ENCODE measurements around the gene ZFAND2A. TPM values are rescaled to one million over a fixed set of nuclear protein-coding genes. Genes with fewer than 3 reads are reported as not detected.
"Not testable (repeated sequence)": the region's sequence is repeated elsewhere in the genome, so short reads cannot be mapped to it uniquely, and the experiment has no call there.

ZFAND2A gene
- total RNA-seq, 2 experiments from 2014 or later, result 24.1 to 27.5 TPM

- no peak overlapping the region for H3K4me3 Mint-ChIP-seq
- ChIA-PET CTCF (interaction anchor here (0.8 to 1.7 kb wide), 4 partner anchors 33 to 151 kb away, joined by 3 to 7 read pairs (median 3); no protein-coding TSS in a partner anchor), POLR2A (no interaction called here)
- H3K36me3 Mint-ChIP-seq, result no peaks in the 10 kb centered on the region
- no peaks in the 10 kb centered on the region for H3K9me3 Mint-ChIP-seq
- no peak overlapping the region for H3K27ac Mint-ChIP-seq
- intact Hi-C loops (cut with micrococcal nuclease), result no loop called here
- DNase-seq, result no peak
- H3K27me3 Mint-ChIP-seq, result no peaks in the 10 kb centered on the region
- peaks cover 10% of the 10 kb centered on the region for H3K4me1 Mint-ChIP-seq (ENCODE audit: low read depth)
Measured at GRCh38 chr7:1144269-1144771, 15.7 kb downstream of the ZFAND2A start.

GRCh38 chr7:1143031-1143430 lies 17.0 kb downstream of the ZFAND2A start:
- not testable (repeated sequence) for H3K4me3 Mint-ChIP-seq

GRCh38 chr7:1142051-1142635 lies 17.9 kb downstream of the ZFAND2A start:
- ChIA-PET POLR2A (interaction anchor here (1.0 kb wide), 1 partner anchor 13 kb away, joined by 3 read pairs; no protein-coding TSS in a partner anchor), CTCF (interaction anchor here (1.4 to 1.6 kb wide), 3 partner anchors 28 to 149 kb away, joined by 4 to 5 read pairs (median 4); no protein-coding TSS in a partner anchor)
- no peak for DNase-seq
- no peaks in the 10 kb centered on the region for H3K36me3 Mint-ChIP-seq
- peaks cover 13% of the 10 kb centered on the region for H3K4me1 Mint-ChIP-seq (ENCODE audit: low read depth)
- H3K27me3 Mint-ChIP-seq, result no peaks in the 10 kb centered on the region
- H3K27ac Mint-ChIP-seq, result no peak overlapping the region
- intact Hi-C loops (cut with micrococcal nuclease), result no loop called here
- no peaks in the 10 kb centered on the region for H3K9me3 Mint-ChIP-seq
- no peak overlapping the region for H3K4me3 Mint-ChIP-seq

More at GRCh38 chr7:1143031-1143430, 17.0 kb downstream of the ZFAND2A start:
- DNase-seq; POLR2A ChIA-PET; H3K27me3 Mint-ChIP-seq; H3K27ac Mint-ChIP-seq; H3K9me3 Mint-ChIP-seq; H3K36me3 Mint-ChIP-seq; intact Hi-C loops (cut with micrococcal nuclease): not testable (repeated sequence)
- H3K4me1 Mint-ChIP-seq (ENCODE audit: low read depth), result peaks cover 11% of the 10 kb centered on the region
- CTCF ChIA-PET, result interaction anchor here (0.9 to 1.7 kb wide), 4 partner anchors 27 to 150 kb away, joined by 3 to 7 read pairs (median 4); no protein-coding TSS in a partner anchor

- peaks cover 18% of the 10 kb centered on the region for H3K4me1 Mint-ChIP-seq (ENCODE audit: low read depth)
- no peak overlapping the region for H3K4me3 Mint-ChIP-seq
- no peak for DNase-seq
- no peaks in the 10 kb centered on the region for H3K36me3 Mint-ChIP-seq
- no peak overlapping the region for H3K27ac Mint-ChIP-seq
- intact Hi-C loops (cut with micrococcal nuclease), result no loop called here
- H3K27me3 Mint-ChIP-seq, result no peaks in the 10 kb centered on the region
- H3K9me3 Mint-ChIP-seq, result no peaks in the 10 kb centered on the region
- ChIA-PET CTCF (interaction anchor here (1.5 to 1.6 kb wide), 2 partner anchors 34 to 148 kb away, joined by 4 to 5 read pairs; no protein-coding TSS in a partner anchor), POLR2A (interaction anchor here (1.0 kb wide), 1 partner anchor 13 kb away, joined by 3 read pairs; no protein-coding TSS in a partner anchor)
Measured at GRCh38 chr7:1141651-1142050, 18.3 kb downstream of the ZFAND2A start.

- Mint-ChIP-seq H3K36me3 (no peaks in the 10 kb centered on the region), H3K9me3 (no peaks in the 10 kb centered on the region), H3K27ac (no peak overlapping the region), H3K4me3 (no peak overlapping the region), H3K4me1 (ENCODE audit: low read depth) (peaks cover 19% of the 10 kb centered on the region), H3K27me3 (no peaks in the 10 kb centered on the region)
- ChIA-PET POLR2A (no interaction called here), CTCF (interaction anchor here (1.5 to 1.6 kb wide), 3 partner anchors 35 to 147 kb away, joined by 4 to 6 read pairs (median 5); no protein-coding TSS in a partner anchor)
- intact Hi-C loops (cut with micrococcal nuclease), result no loop called here
- peak; percentile 21 for DNase-seq
Measured at GRCh38 chr7:1140476-1141104, 19.4 kb downstream of the ZFAND2A start.

- intact Hi-C loops (cut with micrococcal nuclease), result loop anchor here (1.0 to 2.0 kb wide), 5 partner anchors 23 to 276 kb away; partner anchors contain the start of gene ZFAND2A
- Mint-ChIP-seq H3K4me1 (ENCODE audit: low read depth) (peaks cover 19% of the 10 kb centered on the region), H3K4me3 (peak overlapping the region; percentile 83), H3K27ac (peak overlapping the region; percentile 79), H3K9me3 (no peaks in the 10 kb centered on the region), H3K36me3 (no peaks in the 10 kb centered on the region), H3K27me3 (no peaks in the 10 kb centered on the region)
- no peak for DNase-seq
- CTCF ChIA-PET, result interaction anchor here (1.1 to 4.2 kb wide), 10 partner anchors 18 to 145 kb away, joined by 3 to 37 read pairs (median 6); partner anchors contain the start of gene GPR146
- POLR2A ChIA-PET, result interaction anchor here (0.6 to 1.9 kb wide), 4 partner anchors 22 to 214 kb away, joined by 3 to 10 read pairs (median 5); partner anchors contain the start of genes COX19 and ZFAND2A
Measured at GRCh38 chr7:1137517-1138167, 22.4 kb downstream of the ZFAND2A start.

- CTCF ChIA-PET, result interaction anchor here (0.9 to 4.2 kb wide), 10 partner anchors 18 to 145 kb away, joined by 3 to 37 read pairs (median 6); partner anchors contain the start of gene GPR146
- DNase-seq, result no peak
- no peaks in the 10 kb centered on the region for H3K27me3 Mint-ChIP-seq
- peak overlapping the region; percentile 2 for H3K27ac Mint-ChIP-seq
- POLR2A ChIA-PET, result interaction anchor here (0.6 to 1.9 kb wide), 3 partner anchors 23 to 214 kb away, joined by 3 to 10 read pairs (median 5); partner anchors contain the start of gene ZFAND2A
- intact Hi-C loops (cut with micrococcal nuclease), result no loop called here
- peaks cover under 1% of the 10 kb centered on the region for H3K36me3 Mint-ChIP-seq
- peaks cover 19% of the 10 kb centered on the region for H3K4me1 Mint-ChIP-seq (ENCODE audit: low read depth)
- H3K4me3 Mint-ChIP-seq, result peak overlapping the region; percentile 76
- H3K9me3 Mint-ChIP-seq, result no peaks in the 10 kb centered on the region
Measured at GRCh38 chr7:1136841-1137516, 23.0 kb downstream of the ZFAND2A start.

- ChIA-PET CTCF (no interaction called here), POLR2A (no interaction called here)
- H3K36me3 Mint-ChIP-seq, result peaks cover 3% of the 10 kb centered on the region
- no peaks in the 10 kb centered on the region for H3K27me3 Mint-ChIP-seq
- peaks cover 3% of the 10 kb centered on the region for H3K9me3 Mint-ChIP-seq
- peaks cover 10% of the 10 kb centered on the region for H3K4me1 Mint-ChIP-seq (ENCODE audit: low read depth)
- no peak overlapping the region for H3K27ac Mint-ChIP-seq
- intact Hi-C loops (cut with micrococcal nuclease), result no loop called here
- DNase-seq, result no peak
- H3K4me3 Mint-ChIP-seq, result no peak overlapping the region
Measured at GRCh38 chr7:1134951-1135350, 25.0 kb downstream of the ZFAND2A start.

- H3K27me3 Mint-ChIP-seq, result no peaks in the 10 kb centered on the region
- CTCF ChIA-PET, result no interaction called here
- intact Hi-C loops (cut with micrococcal nuclease), result no loop called here
- POLR2A ChIA-PET, result no interaction called here
- H3K9me3 Mint-ChIP-seq, result peaks cover 3% of the 10 kb centered on the region
- peaks cover 1% of the 10 kb centered on the region for H3K4me1 Mint-ChIP-seq (ENCODE audit: low read depth)
- no peak for DNase-seq
- H3K27ac Mint-ChIP-seq, result no peak overlapping the region
- peaks cover 7% of the 10 kb centered on the region for H3K36me3 Mint-ChIP-seq
- H3K4me3 Mint-ChIP-seq, result no peak overlapping the region
Measured at GRCh38 chr7:1131471-1132265, 28.3 kb downstream of the ZFAND2A start.

- ChIA-PET POLR2A (no interaction called here), CTCF (no interaction called here)
- H3K4me1 Mint-ChIP-seq (ENCODE audit: low read depth), result no peaks in the 10 kb centered on the region
- H3K4me3 Mint-ChIP-seq, result no peak overlapping the region
- peaks cover 7% of the 10 kb centered on the region for H3K36me3 Mint-ChIP-seq
- H3K9me3 Mint-ChIP-seq, result peaks cover 3% of the 10 kb centered on the region
- no peak overlapping the region for H3K27ac Mint-ChIP-seq
- intact Hi-C loops (cut with micrococcal nuclease), result no loop called here
- no peaks in the 10 kb centered on the region for H3K27me3 Mint-ChIP-seq
- DNase-seq, result no peak
Measured at GRCh38 chr7:1130021-1130990, 29.7 kb downstream of the ZFAND2A start.
